Neural crest cell (in vitro differentiated cells): ENCODE results near the gene GARNL3. TPM values are rescaled to one million over a fixed set of nuclear protein-coding genes. Genes with fewer than 3 reads are reported as not detected.

Experiments
- DNase-seq: peaks from one replicate; pipeline ENCODE4 v3.0.0; 2021; ENCODE audit warnings: low read depth, mixed read lengths, low spot score
- H3K27ac Mint-ChIP-seq: one replicate; pipeline ENCODE4 v1.8.0; 2021; ENCODE audit warnings: mild to moderate bottlenecking, mixed read lengths; ENCODE audit not compliant: unreplicated experiment
- H3K27me3 Mint-ChIP-seq: 2 replicates; pipeline ENCODE4 v1.8.0; 2021; ENCODE audit warnings: low read depth, mild to moderate bottlenecking, mixed read lengths
- H3K36me3 Mint-ChIP-seq: 2 replicates; pipeline ENCODE4 v1.8.0; 2021; ENCODE audit warnings: low read depth, mild to moderate bottlenecking, mixed read lengths
- H3K4me1 Mint-ChIP-seq: 2 replicates; pipeline ENCODE4 v1.8.0; 2021; ENCODE audit warnings: mixed read lengths
- H3K4me3 Mint-ChIP-seq: one replicate; pipeline ENCODE4 v1.8.0; 2021; ENCODE audit warnings: mild to moderate bottlenecking, mixed read lengths
- H3K9me3 Mint-ChIP-seq: 2 replicates; pipeline ENCODE4 v1.8.0; 2021; ENCODE audit warnings: mixed read lengths
- CTCF ChIP-seq: fragments of 200-600 bp; sonication (generic); conservative IDR thresholded peaks from 2 replicates; pipeline ENCODE4 v1.5.0; 2021; ENCODE audit warnings: antibody characterized with exemption, mild to moderate bottlenecking
- total RNA-seq: library from RNA; stranded (reverse); gene quantifications from 2 replicates; pipeline ENCODE4 v1.2.1, GENCODE V29; 2021

GARNL3 gene
- total RNA-seq, 1 donor from 2014 or later = 10.3 TPM

DNA sequence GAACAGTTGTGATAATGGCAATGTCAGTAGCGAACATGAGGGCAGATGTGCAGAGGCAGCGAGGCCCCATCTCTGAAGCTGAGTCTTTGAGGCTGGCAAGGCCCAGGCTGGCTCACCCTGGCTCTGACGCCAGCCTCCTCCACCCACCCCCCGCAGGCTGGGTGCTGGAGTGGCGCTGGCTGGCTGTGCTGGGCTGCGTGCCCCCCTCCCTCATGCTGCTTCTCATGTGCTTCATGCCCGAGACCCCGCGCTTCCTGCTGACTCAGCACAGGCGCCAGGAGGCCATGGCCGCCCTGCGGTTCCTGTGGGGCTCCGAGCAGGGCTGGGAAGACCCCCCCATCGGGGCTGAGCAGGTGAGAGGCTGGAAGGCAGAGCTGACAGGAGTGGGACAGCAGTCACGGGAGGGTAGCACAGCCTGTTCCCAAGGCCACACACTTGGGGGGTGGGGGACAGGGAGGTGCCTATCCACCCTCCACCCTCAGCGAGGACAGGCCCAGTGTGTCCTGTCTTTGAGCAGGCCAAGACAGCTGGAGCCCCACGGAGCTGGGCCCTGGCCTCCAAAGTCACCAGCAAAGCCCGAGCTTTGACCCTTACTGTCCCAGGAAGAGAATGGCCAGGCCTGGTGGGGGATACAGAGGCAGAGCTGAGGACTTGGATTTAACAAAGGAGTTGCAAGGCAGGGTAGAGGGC lies 138.0 kb downstream of the GARNL3 start:
- H3K27ac Mint-ChIP-seq = no peak overlapping the region
- no peak for DNase-seq
- H3K9me3 Mint-ChIP-seq = no peaks in the 10 kb centered on the region
- no peaks in the 10 kb centered on the region for H3K27me3 Mint-ChIP-seq
- peaks cover 6% of the 10 kb centered on the region for H3K4me1 Mint-ChIP-seq
- TF ChIP-seq CTCF = no peak
- no peaks in the 10 kb centered on the region for H3K36me3 Mint-ChIP-seq
- no peak overlapping the region for H3K4me3 Mint-ChIP-seq

- no peak for TF ChIP-seq CTCF
- Mint-ChIP-seq H3K36me3 (no peaks in the 10 kb centered on the region), H3K27ac (no peak overlapping the region), H3K9me3 (no peaks in the 10 kb centered on the region), H3K4me3 (no peak overlapping the region), H3K27me3 (no peaks in the 10 kb centered on the region), H3K4me1 (no peaks in the 10 kb centered on the region)
- DNase-seq = no peak
Measured at GRCh38 chr9:127403507-127404192, 139.1 kb downstream of the GARNL3 start.

DNA sequence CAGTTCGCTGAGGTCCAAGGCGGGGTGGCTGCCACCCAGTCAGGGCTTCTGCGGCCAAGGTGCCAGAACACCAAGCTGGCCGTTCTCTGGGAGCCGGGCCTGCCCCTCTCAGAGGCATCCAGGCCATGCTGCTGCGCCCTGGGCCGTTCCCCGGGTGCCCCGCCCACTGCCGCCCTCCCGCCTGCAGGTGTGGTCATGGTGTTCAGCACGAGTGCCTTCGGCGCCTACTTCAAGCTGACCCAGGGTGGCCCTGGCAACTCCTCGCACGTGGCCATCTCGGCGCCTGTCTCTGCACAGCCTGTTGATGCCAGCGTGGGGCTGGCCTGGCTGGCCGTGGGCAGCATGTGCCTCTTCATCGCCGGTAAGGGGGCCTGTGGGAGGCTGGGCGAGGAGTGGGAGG lies 140.1 kb downstream of the GARNL3 start:
- H3K9me3 Mint-ChIP-seq = no peaks in the 10 kb centered on the region
- no peak overlapping the region for H3K27ac Mint-ChIP-seq
- H3K36me3 Mint-ChIP-seq = no peaks in the 10 kb centered on the region
- no peaks in the 10 kb centered on the region for H3K27me3 Mint-ChIP-seq
- H3K4me1 Mint-ChIP-seq = no peaks in the 10 kb centered on the region
- H3K4me3 Mint-ChIP-seq = no peak overlapping the region
- no peak for DNase-seq
- TF ChIP-seq CTCF = no peak

GRCh38 chr9:127405344-127406125 lies 141.0 kb downstream of the GARNL3 start:
- Mint-ChIP-seq H3K27ac (no peak overlapping the region), H3K4me1 (no peaks in the 10 kb centered on the region), H3K9me3 (no peaks in the 10 kb centered on the region), H3K36me3 (no peaks in the 10 kb centered on the region), H3K4me3 (no peak overlapping the region), H3K27me3 (no peaks in the 10 kb centered on the region)
- DNase-seq = no peak
- TF ChIP-seq CTCF = no peak

DNA sequence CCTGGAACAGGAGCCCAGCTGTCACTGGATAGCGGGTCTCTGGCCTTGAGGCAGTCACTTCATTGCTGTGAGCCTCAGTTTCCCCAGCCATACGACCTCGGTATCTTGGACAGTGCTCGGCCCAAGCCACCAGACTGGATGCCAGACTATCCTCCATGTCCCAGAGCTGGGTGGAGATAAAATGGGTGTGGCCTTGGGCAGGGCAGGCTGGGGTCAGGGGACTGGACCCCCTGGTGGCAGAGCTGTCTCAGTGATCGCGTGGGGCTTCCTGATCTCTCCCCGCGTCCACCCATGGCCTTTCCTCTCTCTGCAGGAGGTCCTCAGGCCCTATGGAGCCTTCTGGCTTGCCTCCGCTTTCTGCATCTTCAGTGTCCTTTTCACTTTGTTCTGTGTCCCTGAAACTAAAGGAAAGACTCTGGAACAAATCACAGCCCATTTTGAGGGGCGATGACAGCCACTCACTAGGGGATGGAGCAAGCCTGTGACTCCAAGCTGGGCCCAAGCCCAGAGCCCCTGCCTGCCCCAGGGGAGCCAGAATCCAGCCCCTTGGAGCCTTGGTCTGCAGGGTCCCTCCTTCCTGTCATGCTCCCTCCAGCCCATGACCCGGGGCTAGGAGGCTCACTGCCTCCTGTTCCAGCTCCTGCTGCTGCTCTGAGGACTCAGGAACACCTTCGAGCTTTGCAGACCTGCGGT lies 142.4 kb downstream of the GARNL3 start:
- DNase-seq = no peak
- Mint-ChIP-seq H3K4me3 (peak overlapping the region; percentile 49), H3K27ac (no peak overlapping the region), H3K9me3 (no peaks in the 10 kb centered on the region), H3K4me1 (peaks cover 5% of the 10 kb centered on the region), H3K27me3 (no peaks in the 10 kb centered on the region), H3K36me3 (no peaks in the 10 kb centered on the region)
- no peak for TF ChIP-seq CTCF
